HG03432 (cell line): ENCODE data around the gene CPD.
"Not testable (repeated sequence)": the region's sequence is repeated elsewhere in the genome, so short reads cannot be mapped to it uniquely, and the experiment has no call there.

Source experiments
- ATAC-seq: cut with Tn5 transposase; IDR thresholded peaks from one replicate; pipeline ENCODE4 v1.9.1; 2021; ENCODE audit warnings: mild to moderate bottlenecking, moderate library complexity; ENCODE audit not compliant: unreplicated experiment

CPD gene

GRCh38 chr17:30422171-30422570, 43.4 kb downstream of the CPD start:
- no peak for ATAC-seq

- no peak for ATAC-seq
These were observed 45.7 kb downstream of the CPD start for GRCh38 chr17:30424471-30424870.

- no peak for ATAC-seq
These were observed 47.6 kb downstream of the CPD start for GRCh38 chr17:30426292-30426691.

GRCh38 chr17:30427611-30428010, 48.9 kb downstream of the CPD start:
- ATAC-seq, result no peak

- ATAC-seq, result no peak
These were observed 50.4 kb downstream of the CPD start for GRCh38 chr17:30429155-30429554.

- no peak for ATAC-seq
These were observed 54.8 kb downstream of the CPD start for GRCh38 chr17:30433514-30433913.

GRCh38 chr17:30436729-30437128, 58.0 kb downstream of the CPD start:
- no peak for ATAC-seq

GRCh38 chr17:30443721-30444120, 65.0 kb downstream of the CPD start:
- no peak for ATAC-seq

- not testable (repeated sequence) for ATAC-seq
These were observed 67.9 kb downstream of the CPD start for GRCh38 chr17:30446640-30447039.

GRCh38 chr17:30449480-30449879, 70.8 kb downstream of the CPD start:
- ATAC-seq, result no peak

GRCh38 chr17:30450125-30451027, 71.6 kb downstream of the CPD start:
- no peak for ATAC-seq

- ATAC-seq, result no peak
These were observed 75.9 kb downstream of the CPD start for GRCh38 chr17:30454635-30455034.

GRCh38 chr17:30458371-30458770, 79.6 kb downstream of the CPD start:
- ATAC-seq, result no peak

- ATAC-seq, result not testable (repeated sequence)
These were observed 80.2 kb downstream of the CPD start for GRCh38 chr17:30458797-30459413.

GRCh38 chr17:30468465-30468864, 89.7 kb downstream of the CPD start:
- ATAC-seq, result no peak

GRCh38 chr17:30472238-30472890, 93.6 kb downstream of the CPD start:
- ATAC-seq, result no peak

GRCh38 chr17:30475206-30475605, 96.5 kb downstream of the CPD start:
- ATAC-seq, result no peak

- ATAC-seq, result peak; percentile 26
These were observed 98.0 kb downstream of the CPD start for GRCh38 chr17:30476726-30477082.

- peak; percentile 92 for ATAC-seq
These were observed 98.5 kb downstream of the CPD start, which contains the start of gene GOSR1 for GRCh38 chr17:30477083-30477773. TSS of gene GOSR1 (plus strand) at chr17:30477408. CDS start at chr17:30477434, 26 bp downstream.

GRCh38 chr17:30477774-30478115, 99.0 kb downstream of the CPD start:
- ATAC-seq, result no peak

- ATAC-seq, result no peak
These were observed 103.8 kb downstream of the CPD start for GRCh38 chr17:30482555-30482954.
